Neural cell (in vitro differentiated cells): ENCODE data around the gene MRE11. TPM values are rescaled to one million over a fixed set of nuclear protein-coding genes. Genes with fewer than 3 reads are reported as not detected.

Experiments
- H2AFZ ChIP-seq: fragments of 200-600, 300-800 bp; sonication (generic), shearing (Covaris generic); 2 replicates; pipeline ENCODE4 v1.6.0; 2014; ENCODE audit warnings: low read depth, mild to moderate bottlenecking, antibody characterized with exemption, low read length, moderate library complexity
- H3F3A ChIP-seq: fragments of 200-600 bp; shearing (Covaris generic); 2 replicates; pipeline ENCODE4 v1.6.1; 2016; ENCODE audit warnings: mild to moderate bottlenecking, moderate library complexity, mixed read lengths, antibody characterized with exemption, low read length; ENCODE audit not compliant: insufficient read depth, poor library complexity, severe bottlenecking
- H3K27ac ChIP-seq: fragments of 200-600, 300-800 bp; sonication (generic), shearing (Covaris generic); 2 replicates; pipeline ENCODE4 v1.5.1; 2014; ENCODE audit warnings: mild to moderate bottlenecking, low read length, moderate library complexity
- H3K27me3 ChIP-seq: fragments of 300-800, 200-600 bp; sonication (generic), shearing (Covaris generic); 2 replicates; pipeline ENCODE4 v1.6.0; 2014; ENCODE audit warnings: mild to moderate bottlenecking, low read depth, low read length, moderate library complexity; ENCODE audit not compliant: insufficient read depth
- H3K36me3 ChIP-seq: fragments of 300-800, 200-600 bp; sonication (generic), shearing (Covaris generic); 2 replicates; pipeline ENCODE4 v1.5.1; 2014; ENCODE audit warnings: mild to moderate bottlenecking, antibody characterized with exemption, low read length, moderate library complexity; ENCODE audit not compliant: insufficient read depth
- H3K4me2 ChIP-seq: fragments of 300-800, 200-600 bp; sonication (generic), shearing (Covaris generic); 2 replicates; pipeline ENCODE4 v1.6.0; 2014; ENCODE audit warnings: mild to moderate bottlenecking, low read length
- H3K4me3 ChIP-seq: fragments of 300-800, 200-600 bp; sonication (generic), shearing (Covaris generic); 2 replicates; pipeline ENCODE4 v1.5.1; 2014; ENCODE audit warnings: mild to moderate bottlenecking, low read length, moderate library complexity
- H3K79me2 ChIP-seq: fragments of 200-600 bp; shearing (Covaris generic); replicated peaks from 2 replicates; pipeline ENCODE4 v1.6.0; 2014; ENCODE audit warnings: mild to moderate bottlenecking, low read length, moderate library complexity; ENCODE audit not compliant: insufficient read depth
- H3K9ac ChIP-seq: fragments of 300-800, 200-600 bp; sonication (generic), shearing (Covaris generic); 2 replicates; pipeline ENCODE4 v1.6.1; 2016; ENCODE audit warnings: mild to moderate bottlenecking, low read length, mixed read lengths
- H3K9me2 ChIP-seq: fragments of 200-600 bp; shearing (Covaris generic); 2 replicates; pipeline ENCODE4 v1.6.1; 2016; ENCODE audit warnings: mild to moderate bottlenecking, low read length, mixed read lengths; ENCODE audit not compliant: insufficient read depth
- H3K9me3 ChIP-seq: fragments of 200-600, 300-800 bp; sonication (generic), shearing (Covaris generic); 2 replicates; pipeline ENCODE4 v1.6.1; 2016; ENCODE audit warnings: mild to moderate bottlenecking, mixed run types, low read length, moderate library complexity, mixed read lengths
- H4K20me1 ChIP-seq: fragments of 200-600 bp; shearing (Covaris generic); 2 replicates; pipeline ENCODE4 v1.6.1; 2016; ENCODE audit warnings: mild to moderate bottlenecking, mixed run types; ENCODE audit not compliant: insufficient read depth
- EP300 ChIP-seq: fragments of 450-650 bp; conservative IDR thresholded peaks from 2 replicates; pipeline ENCODE4 v1.6.1; 2014; ENCODE audit warnings: antibody characterized with exemption, mild to moderate bottlenecking, moderate library complexity; ENCODE audit not compliant: poor library complexity, severe bottlenecking
- EZH2 ChIP-seq: fragments of 200-600, 300-800 bp; shearing (Covaris generic), sonication (generic); IDR thresholded peaks from 2 replicates; pipeline ENCODE4 v1.6.1; 2014; ENCODE audit warnings: antibody characterized with exemption, low read length, borderline replicate concordance, mild to moderate bottlenecking; ENCODE audit not compliant: insufficient read depth, poor library complexity, severe bottlenecking
- MXI1 ChIP-seq: fragments of 450-650 bp; conservative IDR thresholded peaks from 2 replicates; pipeline ENCODE4 v1.6.1; 2014; ENCODE audit warnings: antibody characterized with exemption, mild to moderate bottlenecking; ENCODE audit not compliant: poor library complexity, severe bottlenecking
- POLR2AphosphoS5 ChIP-seq: IDR thresholded peaks from 2 replicates; pipeline ENCODE4 v1.6.1; 2012
- RAD21 ChIP-seq: fragments of 450-650 bp; conservative IDR thresholded peaks from 2 replicates; pipeline ENCODE4 v1.6.1; 2014; ENCODE audit warnings: antibody characterized with exemption, mild to moderate bottlenecking, moderate library complexity
- SMC3 ChIP-seq: fragments of 450-650 bp; conservative IDR thresholded peaks from 2 replicates; pipeline ENCODE4 v1.6.1; 2014; ENCODE audit warnings: antibody characterized with exemption, mild to moderate bottlenecking, moderate library complexity; ENCODE audit not compliant: poor library complexity
- TAF1 ChIP-seq: IDR thresholded peaks from 2 replicates; pipeline ENCODE4 v1.6.1; 2012; ENCODE audit warnings: low read depth
- polyA plus RNA-seq: library from polyadenylated mRNA; depleted of rRNA; stranded (reverse); fragments of >200 nt; gene quantifications from 2 replicates; pipeline ENCODE4 v1.2.3, GENCODE V29; 2014
- TF ChIP-seq, protein P1 (sequence below): IDR thresholded peaks from 2 replicates; pipeline ENCODE4 v1.6.1; 2012; ENCODE audit warnings: borderline replicate concordance
- TF ChIP-seq, protein P2 (sequence below): fragments of 450-650 bp; IDR thresholded peaks from 2 replicates; pipeline ENCODE4 v1.5.1; 2014; ENCODE audit warnings: antibody characterized with exemption, mild to moderate bottlenecking, moderate library complexity; ENCODE audit not compliant: poor library complexity, severe bottlenecking

Gene MRE11
- polyA plus RNA-seq, 1 donor from 2014 or later = 5.1 TPM

DNA sequence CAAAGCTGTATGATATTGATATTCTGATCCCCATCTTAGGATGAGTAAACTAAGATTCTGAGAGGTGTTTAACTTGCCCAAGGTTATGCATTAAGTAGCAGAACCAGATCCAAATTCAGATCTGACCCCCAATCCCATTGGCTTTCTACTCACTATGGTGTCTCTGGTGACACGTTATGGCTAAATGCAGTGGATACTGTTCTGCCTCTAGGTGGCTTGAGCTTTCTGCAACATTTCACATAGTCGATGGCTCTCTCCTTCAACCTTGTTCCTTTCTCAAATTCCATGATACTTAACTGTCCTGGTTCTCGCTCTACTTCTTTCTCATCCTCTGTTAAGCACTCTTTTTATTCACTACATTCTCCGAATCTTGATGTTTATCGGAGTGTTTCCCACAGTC is 28.0 kb upstream of the MRE11 start:
- no peak for TF ChIP-seq EP300
- TF ChIP-seq MXI1 = no peak
- TF ChIP-seq EZH2 = no peak
- no peak overlapping the region for H3K9ac ChIP-seq
- H3K9me2 ChIP-seq = no peaks in the 10 kb centered on the region
- H2AFZ ChIP-seq = no peak overlapping the region
- H3F3A ChIP-seq = no peaks in the 10 kb centered on the region
- no peak overlapping the region for H3K4me2 ChIP-seq
- H3K36me3 ChIP-seq = no peaks in the 10 kb centered on the region
- H3K79me2 ChIP-seq = no peaks in the 10 kb centered on the region
- H3K27ac ChIP-seq = no peak overlapping the region
- no peak overlapping the region for H3K4me3 ChIP-seq
- H3K9me3 ChIP-seq = no peaks in the 10 kb centered on the region
- H4K20me1 ChIP-seq = no peaks in the 10 kb centered on the region
- H3K27me3 ChIP-seq = no peaks in the 10 kb centered on the region

DNA sequence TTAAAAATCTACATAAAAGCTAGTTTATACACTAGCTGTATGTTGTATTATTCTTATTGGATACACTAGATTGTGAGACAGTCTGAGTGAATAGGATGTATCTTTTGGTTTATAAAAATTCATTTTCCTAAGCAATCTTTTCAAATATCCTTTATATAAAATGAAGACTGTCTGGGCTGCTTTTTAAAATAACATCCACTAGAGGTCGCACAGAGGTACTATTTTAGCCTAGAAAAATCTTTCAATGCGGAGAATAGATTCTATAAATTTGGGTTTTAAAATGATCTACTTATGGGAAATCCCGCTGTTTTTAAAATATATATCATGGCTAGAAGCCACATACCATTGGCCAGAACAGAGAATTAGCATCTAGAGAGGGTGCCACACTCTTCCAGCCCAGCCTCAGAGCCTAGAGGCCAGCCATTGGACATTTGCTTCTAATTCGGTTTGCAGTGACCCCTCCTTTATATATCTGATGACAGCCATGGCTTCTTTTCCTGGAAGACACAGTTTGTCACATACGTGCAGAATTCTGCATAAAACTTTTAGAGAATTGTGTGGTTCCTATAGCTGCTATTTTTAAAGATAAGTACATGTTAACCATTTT is 25.9 kb upstream of the MRE11 start:
- H4K20me1 ChIP-seq = no peaks in the 10 kb centered on the region
- H3K36me3 ChIP-seq = no peaks in the 10 kb centered on the region
- H3F3A ChIP-seq = no peaks in the 10 kb centered on the region
- no peak overlapping the region for H3K9ac ChIP-seq
- no peaks in the 10 kb centered on the region for H3K79me2 ChIP-seq
- no peak overlapping the region for H3K4me2 ChIP-seq
- no peak overlapping the region for H3K27ac ChIP-seq
- H2AFZ ChIP-seq = no peak overlapping the region
- H3K4me3 ChIP-seq = no peak overlapping the region
- TF ChIP-seq, protein P1, sequence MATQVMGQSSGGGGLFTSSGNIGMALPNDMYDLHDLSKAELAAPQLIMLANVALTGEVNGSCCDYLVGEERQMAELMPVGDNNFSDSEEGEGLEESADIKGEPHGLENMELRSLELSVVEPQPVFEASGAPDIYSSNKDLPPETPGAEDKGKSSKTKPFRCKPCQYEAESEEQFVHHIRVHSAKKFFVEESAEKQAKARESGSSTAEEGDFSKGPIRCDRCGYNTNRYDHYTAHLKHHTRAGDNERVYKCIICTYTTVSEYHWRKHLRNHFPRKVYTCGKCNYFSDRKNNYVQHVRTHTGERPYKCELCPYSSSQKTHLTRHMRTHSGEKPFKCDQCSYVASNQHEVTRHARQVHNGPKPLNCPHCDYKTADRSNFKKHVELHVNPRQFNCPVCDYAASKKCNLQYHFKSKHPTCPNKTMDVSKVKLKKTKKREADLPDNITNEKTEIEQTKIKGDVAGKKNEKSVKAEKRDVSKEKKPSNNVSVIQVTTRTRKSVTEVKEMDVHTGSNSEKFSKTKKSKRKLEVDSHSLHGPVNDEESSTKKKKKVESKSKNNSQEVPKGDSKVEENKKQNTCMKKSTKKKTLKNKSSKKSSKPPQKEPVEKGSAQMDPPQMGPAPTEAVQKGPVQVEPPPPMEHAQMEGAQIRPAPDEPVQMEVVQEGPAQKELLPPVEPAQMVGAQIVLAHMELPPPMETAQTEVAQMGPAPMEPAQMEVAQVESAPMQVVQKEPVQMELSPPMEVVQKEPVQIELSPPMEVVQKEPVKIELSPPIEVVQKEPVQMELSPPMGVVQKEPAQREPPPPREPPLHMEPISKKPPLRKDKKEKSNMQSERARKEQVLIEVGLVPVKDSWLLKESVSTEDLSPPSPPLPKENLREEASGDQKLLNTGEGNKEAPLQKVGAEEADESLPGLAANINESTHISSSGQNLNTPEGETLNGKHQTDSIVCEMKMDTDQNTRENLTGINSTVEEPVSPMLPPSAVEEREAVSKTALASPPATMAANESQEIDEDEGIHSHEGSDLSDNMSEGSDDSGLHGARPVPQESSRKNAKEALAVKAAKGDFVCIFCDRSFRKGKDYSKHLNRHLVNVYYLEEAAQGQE = no peak
- TF ChIP-seq, protein P2, sequence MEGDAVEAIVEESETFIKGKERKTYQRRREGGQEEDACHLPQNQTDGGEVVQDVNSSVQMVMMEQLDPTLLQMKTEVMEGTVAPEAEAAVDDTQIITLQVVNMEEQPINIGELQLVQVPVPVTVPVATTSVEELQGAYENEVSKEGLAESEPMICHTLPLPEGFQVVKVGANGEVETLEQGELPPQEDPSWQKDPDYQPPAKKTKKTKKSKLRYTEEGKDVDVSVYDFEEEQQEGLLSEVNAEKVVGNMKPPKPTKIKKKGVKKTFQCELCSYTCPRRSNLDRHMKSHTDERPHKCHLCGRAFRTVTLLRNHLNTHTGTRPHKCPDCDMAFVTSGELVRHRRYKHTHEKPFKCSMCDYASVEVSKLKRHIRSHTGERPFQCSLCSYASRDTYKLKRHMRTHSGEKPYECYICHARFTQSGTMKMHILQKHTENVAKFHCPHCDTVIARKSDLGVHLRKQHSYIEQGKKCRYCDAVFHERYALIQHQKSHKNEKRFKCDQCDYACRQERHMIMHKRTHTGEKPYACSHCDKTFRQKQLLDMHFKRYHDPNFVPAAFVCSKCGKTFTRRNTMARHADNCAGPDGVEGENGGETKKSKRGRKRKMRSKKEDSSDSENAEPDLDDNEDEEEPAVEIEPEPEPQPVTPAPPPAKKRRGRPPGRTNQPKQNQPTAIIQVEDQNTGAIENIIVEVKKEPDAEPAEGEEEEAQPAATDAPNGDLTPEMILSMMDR = peak; percentile 74
- no peak for TF ChIP-seq EP300
- TF ChIP-seq POLR2AphosphoS5 = no peak
- peak; percentile 75 for TF ChIP-seq SMC3
- TF ChIP-seq RAD21 = peak; percentile 61
- TF ChIP-seq TAF1 = no peak
- TF ChIP-seq EZH2 = no peak
- TF ChIP-seq MXI1 = no peak
- no peaks in the 10 kb centered on the region for H3K9me3 ChIP-seq
- H3K27me3 ChIP-seq = no peaks in the 10 kb centered on the region
- no peaks in the 10 kb centered on the region for H3K9me2 ChIP-seq
